DND-41 (cell line): ENCODE data around the gene RNLS.

ENCODE experiments used
- ATAC-seq: fragments of 200-7000 bp; cut with Tn5 transposase; 3 replicates; pipeline ENCODE4 v1.9.1; 2021; ENCODE audit warnings: low read depth; ENCODE audit not compliant: insufficient read depth
- DNase-seq: peaks from one replicate; pipeline ENCODE4 v3.0.0-alpha.2; 2020
- H2AFZ ChIP-seq: 2 replicates; pipeline ENCODE4 v1.6.0; 2012; ENCODE audit warnings: low read depth, low read length
- H3K27ac ChIP-seq: 2 replicates; pipeline ENCODE4 v1.5.1; 2012; ENCODE audit warnings: low read length, inconsistent platforms
- H3K27me3 ChIP-seq: fragments of 200-600 bp; sonication (generic); 2 replicates; pipeline ENCODE4 v1.6.0; 2012; ENCODE audit warnings: low read length, mild to moderate bottlenecking, inconsistent platforms; ENCODE audit not compliant: insufficient read depth, poor library complexity
- H3K36me3 ChIP-seq: 2 replicates; pipeline ENCODE4 v1.5.1; 2012; ENCODE audit warnings: low read length, inconsistent platforms; ENCODE audit not compliant: insufficient read depth
- H3K4me1 ChIP-seq: 2 replicates; pipeline ENCODE4 v1.5.1; 2012; ENCODE audit warnings: mild to moderate bottlenecking, low read length; ENCODE audit not compliant: insufficient read depth
- H3K4me2 ChIP-seq: 2 replicates; pipeline ENCODE4 v1.6.0; 2012; ENCODE audit warnings: mild to moderate bottlenecking, moderate library complexity, low read length, inconsistent platforms; ENCODE audit not compliant: insufficient read depth
- H3K4me3 ChIP-seq, 2 experiments: fragments of 200-600 bp in 1 of 2; shearing (Covaris generic) in 1 of 2; 2 replicates each; pipeline ENCODE4 v1.5.1; 2012 to 2016; ENCODE audit warnings: inconsistent platforms in 2 of 2, low read length in 2 of 2, mild to moderate bottlenecking in 2 of 2, low read depth in 1 of 2, moderate library complexity in 1 of 2
- H3K79me2 ChIP-seq: 2 replicates; pipeline ENCODE4 v1.6.0; 2012; ENCODE audit warnings: low read length, inconsistent platforms; ENCODE audit not compliant: insufficient read depth
- H3K9ac ChIP-seq: 2 replicates; pipeline ENCODE4 v1.6.0; 2012; ENCODE audit warnings: low read depth, mild to moderate bottlenecking, inconsistent platforms, low read length, moderate library complexity
- H3K9me3 ChIP-seq: 2 replicates; pipeline ENCODE4 v1.5.1; 2012; ENCODE audit warnings: low read length, moderate library complexity, mild to moderate bottlenecking, inconsistent platforms; ENCODE audit not compliant: insufficient read depth, severe bottlenecking
- H4K20me1 ChIP-seq: 2 replicates; pipeline ENCODE4 v1.6.0; 2012; ENCODE audit warnings: low read length; ENCODE audit not compliant: insufficient read depth
- CTCF ChIP-seq: IDR thresholded peaks from 2 replicates; pipeline ENCODE4 v1.5.1; 2012; ENCODE audit warnings: borderline replicate concordance, low read length, moderate library complexity, mild to moderate bottlenecking; ENCODE audit not compliant: poor library complexity, severe bottlenecking; ENCODE audit errors: extremely low read depth
- EZH2 ChIP-seq: IDR thresholded peaks from 3 replicates; pipeline ENCODE4 v1.6.1; 2012; ENCODE audit warnings: borderline replicate concordance, low read depth, mild to moderate bottlenecking, moderate library complexity, low read length, inconsistent platforms; ENCODE audit not compliant: severe bottlenecking

The RNLS gene

DNA sequence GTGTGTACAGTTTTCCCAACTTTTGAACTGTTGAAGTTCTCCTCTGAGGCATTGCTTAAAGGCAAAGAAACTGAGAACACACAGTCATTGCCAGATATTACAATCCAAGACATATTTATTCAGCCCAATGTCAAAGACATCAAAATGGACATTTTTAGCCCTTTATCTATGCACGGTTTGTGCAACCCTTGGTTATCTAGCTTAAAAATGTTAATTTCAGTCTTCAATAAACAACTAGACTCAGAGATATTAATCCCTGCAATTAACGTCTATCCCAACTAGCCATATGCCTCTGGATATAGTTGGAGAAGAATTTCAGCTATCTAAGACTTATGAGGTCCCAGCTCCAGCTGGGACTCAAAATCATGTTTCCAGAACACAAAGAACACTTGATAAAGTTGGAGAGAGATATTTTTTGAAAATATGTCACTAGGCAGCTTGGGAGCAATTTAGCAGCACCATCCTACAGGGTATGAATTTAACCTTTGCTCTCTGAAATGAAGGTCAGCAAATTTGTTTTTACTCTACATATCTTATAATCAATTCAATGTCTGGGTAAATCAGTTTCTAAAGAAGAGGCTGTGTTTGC, 357.0 kb downstream of the RNLS start:
- no peaks in the 10 kb centered on the region for H3K27me3 ChIP-seq
- H3K79me2 ChIP-seq: no peaks in the 10 kb centered on the region
- no peak overlapping the region for H3K9ac ChIP-seq
- H3K27ac ChIP-seq: no peak overlapping the region
- no peak overlapping the region for H3K4me3 ChIP-seq
- no peak for TF ChIP-seq CTCF
- TF ChIP-seq EZH2: no peak
- H4K20me1 ChIP-seq: no peaks in the 10 kb centered on the region
- H3K9me3 ChIP-seq: no peaks in the 10 kb centered on the region
- no peaks in the 10 kb centered on the region for H3K36me3 ChIP-seq
- ATAC-seq (no peak), DNase-seq (no peak)
- no peak overlapping the region for H3K4me2 ChIP-seq
- no peaks in the 10 kb centered on the region for H3K4me1 ChIP-seq
- no peak overlapping the region for H2AFZ ChIP-seq
